Measurements from ENCODE around the gene SLAMF9.

DNA sequence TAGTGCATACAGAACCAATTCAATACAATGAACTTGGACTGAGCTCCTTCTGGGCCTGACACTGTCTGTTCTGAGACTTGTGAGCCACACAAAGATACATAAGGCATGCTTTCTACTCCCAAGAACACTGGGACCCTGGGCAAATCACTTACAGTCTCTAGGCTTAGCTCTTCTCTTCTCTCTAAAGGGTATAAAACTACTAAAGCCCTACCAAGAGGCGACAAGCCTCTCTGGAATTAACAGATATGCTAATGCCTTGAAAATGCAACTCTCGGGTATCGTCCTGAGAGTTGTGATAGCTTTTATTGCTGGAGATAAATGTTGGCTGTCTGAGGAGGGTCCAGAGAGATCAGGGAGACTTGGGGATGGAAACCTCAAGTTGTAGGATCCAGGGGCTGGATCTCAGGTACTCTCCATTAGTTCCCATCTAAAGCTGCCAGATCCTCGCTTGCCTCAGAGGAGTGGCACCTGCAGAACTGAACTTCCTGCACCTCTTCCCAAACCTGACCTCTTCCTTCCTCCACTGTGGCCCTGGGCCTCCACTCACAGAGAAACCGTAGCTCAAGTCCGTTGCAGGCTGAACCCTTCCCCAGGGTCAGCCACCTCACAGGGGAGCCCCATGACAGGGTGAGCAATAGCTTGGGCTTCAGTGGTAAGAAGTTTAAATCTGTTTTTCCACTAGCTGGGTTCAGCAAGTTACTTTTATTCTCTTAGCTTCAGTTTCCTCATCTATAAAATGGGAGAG, 42.5 kb downstream of the SLAMF9 start:
- TF ChIP-seq, protein P1, sequence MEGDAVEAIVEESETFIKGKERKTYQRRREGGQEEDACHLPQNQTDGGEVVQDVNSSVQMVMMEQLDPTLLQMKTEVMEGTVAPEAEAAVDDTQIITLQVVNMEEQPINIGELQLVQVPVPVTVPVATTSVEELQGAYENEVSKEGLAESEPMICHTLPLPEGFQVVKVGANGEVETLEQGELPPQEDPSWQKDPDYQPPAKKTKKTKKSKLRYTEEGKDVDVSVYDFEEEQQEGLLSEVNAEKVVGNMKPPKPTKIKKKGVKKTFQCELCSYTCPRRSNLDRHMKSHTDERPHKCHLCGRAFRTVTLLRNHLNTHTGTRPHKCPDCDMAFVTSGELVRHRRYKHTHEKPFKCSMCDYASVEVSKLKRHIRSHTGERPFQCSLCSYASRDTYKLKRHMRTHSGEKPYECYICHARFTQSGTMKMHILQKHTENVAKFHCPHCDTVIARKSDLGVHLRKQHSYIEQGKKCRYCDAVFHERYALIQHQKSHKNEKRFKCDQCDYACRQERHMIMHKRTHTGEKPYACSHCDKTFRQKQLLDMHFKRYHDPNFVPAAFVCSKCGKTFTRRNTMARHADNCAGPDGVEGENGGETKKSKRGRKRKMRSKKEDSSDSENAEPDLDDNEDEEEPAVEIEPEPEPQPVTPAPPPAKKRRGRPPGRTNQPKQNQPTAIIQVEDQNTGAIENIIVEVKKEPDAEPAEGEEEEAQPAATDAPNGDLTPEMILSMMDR (IDR thresholded peaks at IDR 0.05): no peak
- TF ChIP-seq POLR2A (IDR thresholded peaks at IDR 0.05): no peak
